Stimulated activated CD4-positive, alpha-beta T cell treated with anti-CD3 and anti-CD28 coated beads, Interleukin-2, amount 100 ng/mL, for 48 hours (primary cell): Measurements from ENCODE around the gene HRNR.
"Not testable (repeated sequence)": the region's sequence is repeated elsewhere in the genome, so short reads cannot be mapped to it uniquely, and the experiment has no call there.

ENCODE experiments used
- DNase-seq, 2 donors: peaks; one replicate each; pipeline ENCODE4 v3.0.0-alpha.2; 2020

Gene HRNR

GRCh38 chr1:152224093-152224492 lies at the start of gene HRNR:
TSS of gene HRNR (minus strand) at chr1:152224193. CDS start at chr1:152223253, 940 bp downstream.
- DNase-seq = no peak

GRCh38 chr1:152256394-152256793 lies 32.4 kb upstream of the HRNR start:
- not testable (repeated sequence) for DNase-seq

DNA sequence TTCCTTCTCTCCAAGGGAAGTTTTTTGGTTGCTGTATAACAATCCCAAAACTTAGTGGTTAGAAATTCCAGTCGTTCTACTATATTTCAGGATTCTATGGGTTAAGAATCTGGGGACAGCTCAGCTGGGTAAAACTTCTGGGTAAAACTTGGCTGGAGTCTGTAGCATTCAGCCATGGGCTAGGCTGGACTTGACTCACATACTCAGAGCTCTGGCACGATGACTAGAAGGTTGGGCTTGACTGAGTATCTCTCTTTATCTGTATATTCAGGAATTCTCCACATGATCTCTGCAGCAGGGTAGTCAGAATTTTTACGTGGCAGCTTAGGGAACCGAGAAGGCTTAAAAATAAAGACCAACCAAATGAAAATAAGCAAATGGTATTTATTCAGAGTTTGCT lies 28.2 kb upstream of the HRNR start:
- DNase-seq = no peak

DNA sequence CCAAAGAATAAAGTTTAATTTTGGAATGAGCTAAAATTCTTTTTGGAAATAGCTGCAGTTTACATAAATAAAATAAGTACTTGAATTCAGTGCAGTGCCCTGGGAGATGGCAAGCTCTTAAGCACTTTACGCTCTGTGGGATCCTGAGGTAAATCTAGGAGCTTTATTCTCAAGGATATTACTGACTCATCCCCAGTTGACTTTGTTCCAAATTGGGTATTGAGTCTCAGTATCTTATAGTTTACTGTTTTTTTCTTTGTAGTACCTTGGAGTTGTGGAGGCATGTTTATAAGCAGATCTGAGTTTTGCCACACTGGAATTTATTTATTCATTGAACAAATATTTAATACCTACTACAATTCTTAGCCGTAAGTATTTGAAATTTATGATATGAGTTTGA lies 27.4 kb upstream of the HRNR start:
- no peak for DNase-seq

DNA sequence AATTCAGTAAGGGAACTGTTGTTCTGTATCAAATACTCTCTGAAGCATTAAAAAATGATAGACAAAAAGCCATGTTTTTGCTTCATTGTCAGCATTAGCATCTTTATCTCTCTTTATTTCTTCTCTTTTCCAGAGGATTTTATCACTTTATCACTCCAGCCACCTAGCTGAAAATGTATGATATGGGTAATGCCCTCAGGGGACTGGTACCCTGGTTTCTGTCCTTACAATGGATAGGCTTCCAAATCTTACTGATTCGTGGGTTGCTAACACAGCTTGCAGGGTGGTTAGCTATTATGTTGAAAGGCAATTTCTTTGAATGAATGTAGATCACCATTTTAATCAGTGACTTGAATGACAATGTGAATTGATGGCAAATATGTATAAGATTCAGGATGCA lies 23.3 kb upstream of the HRNR start:
- no peak for DNase-seq

DNA sequence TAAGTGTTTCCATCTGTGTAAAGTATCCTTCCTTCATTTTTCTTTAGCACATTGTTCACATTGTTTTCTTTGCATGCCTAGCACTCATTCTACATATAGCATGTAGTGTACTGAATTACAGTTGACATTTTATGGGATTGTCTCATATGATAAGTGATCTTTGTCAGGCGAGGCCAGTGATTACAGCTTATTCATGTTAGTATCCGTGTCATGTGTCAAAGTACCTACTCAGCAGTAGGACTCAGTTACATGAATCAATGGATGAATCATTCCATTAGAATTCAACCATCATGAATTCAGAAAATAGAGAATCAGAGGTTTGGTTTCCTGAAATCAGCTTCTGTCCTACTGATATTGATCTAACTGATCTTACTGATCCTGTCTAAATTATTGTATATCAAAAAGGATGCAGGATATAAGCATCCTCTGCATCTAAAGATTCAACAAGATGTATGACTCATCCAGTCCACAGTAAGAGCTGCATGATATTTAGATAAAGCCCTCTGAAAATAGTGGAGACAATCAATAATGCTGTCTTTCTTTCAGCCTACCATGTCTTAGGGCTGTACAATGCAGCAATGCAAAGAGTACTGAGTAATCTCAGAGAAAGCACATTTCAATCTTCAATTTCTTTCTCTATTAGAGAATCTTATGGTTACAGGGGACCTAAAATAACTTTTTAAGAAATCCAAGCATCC lies 20.7 kb upstream of the HRNR start:
- no peak for DNase-seq

GRCh38 chr1:152237093-152237492 lies 13.1 kb upstream of the HRNR start:
- no peak for DNase-seq

- no peak for DNase-seq
Measured at GRCh38 chr1:152228831-152229230, 4.8 kb upstream of the HRNR start.

DNA sequence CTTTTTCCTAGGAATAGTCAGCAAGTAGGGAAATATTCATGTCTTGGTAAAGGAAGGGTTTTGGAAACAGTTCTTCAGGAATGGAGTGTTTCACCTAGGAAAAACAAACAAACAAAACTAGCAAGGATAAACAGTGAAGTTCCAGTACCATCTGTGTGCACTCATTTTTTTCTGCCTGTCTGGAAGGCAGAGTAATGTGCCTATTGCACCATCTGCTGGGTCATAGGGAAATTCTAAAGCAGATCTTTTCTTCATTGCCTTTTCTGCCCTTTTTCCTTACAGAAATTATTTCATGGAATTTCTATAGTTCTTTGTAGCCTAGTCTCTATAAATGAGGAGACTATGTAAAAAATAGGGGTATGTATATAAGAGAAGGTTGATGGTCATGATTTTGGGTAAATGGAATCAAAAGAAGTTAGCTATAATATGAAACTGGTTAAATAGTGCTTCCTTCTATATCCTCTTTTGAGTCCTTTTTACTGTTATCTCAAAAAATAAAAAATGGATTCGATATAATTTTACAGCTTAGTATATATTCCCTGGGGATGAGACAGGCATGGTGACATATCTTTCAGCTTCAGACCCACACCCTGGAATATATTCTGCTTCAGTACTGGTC lies 3.4 kb upstream of the HRNR start:
- no peak for DNase-seq

GRCh38 chr1:152225678-152226077 lies 1.7 kb upstream of the HRNR start:
- DNase-seq = no peak

GRCh38 chr1:152220166-152221163 lies 3.5 kb downstream of the HRNR start:
- DNase-seq = no peak

DNA sequence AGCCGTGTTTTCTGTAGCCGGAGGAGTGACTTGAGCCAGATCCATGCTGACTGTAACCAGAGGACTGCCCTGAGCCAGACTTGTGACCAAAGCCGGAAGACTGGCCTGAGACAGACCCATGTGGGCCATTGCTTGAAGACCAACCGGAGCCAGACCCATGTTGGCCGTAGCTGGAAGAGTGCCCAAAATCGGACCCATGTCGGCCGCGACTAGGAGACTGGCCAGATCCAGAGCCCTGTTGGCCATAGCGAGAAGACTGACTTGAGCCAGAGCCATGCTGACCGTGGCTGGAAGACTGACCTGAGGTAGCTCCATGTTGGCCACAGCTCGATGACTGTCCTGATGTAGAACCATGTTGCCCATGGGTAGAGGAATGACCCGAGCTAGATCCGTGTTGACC lies 4.6 kb downstream of the HRNR start:
- DNase-seq = not testable (repeated sequence)

DNA sequence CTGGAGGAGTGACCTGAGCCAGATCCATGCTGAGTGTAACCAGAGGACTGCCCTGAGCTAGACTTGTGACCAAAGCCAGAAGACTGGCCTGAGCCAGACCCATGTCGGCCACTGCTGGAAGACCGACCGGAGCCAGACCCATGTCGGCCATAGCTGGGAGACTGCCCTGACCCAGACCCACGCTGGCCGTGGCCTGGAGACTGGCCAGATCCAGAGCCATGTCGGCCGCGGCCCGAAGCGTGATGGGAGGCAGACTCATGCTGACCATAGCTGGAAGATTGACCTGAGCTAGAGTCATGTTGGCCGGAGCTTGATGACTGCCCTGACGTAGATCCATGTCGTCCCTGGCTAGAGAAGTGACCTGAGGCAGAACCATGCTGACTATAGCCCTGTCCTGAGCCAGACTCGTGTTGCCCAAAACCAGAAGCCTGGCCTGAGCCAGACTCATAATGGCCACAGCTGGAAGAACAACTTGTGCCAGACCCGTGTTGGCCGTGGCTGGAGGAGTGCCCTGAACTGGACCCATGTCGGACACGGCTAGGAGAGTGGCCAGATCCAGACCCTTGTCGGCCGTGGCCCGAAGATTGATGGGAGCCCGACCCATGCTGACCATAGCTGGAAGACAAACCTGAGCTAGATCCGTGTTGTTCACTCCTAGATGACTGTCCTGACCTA lies 5.1 kb downstream of the HRNR start:
- DNase-seq = no peak

DNA sequence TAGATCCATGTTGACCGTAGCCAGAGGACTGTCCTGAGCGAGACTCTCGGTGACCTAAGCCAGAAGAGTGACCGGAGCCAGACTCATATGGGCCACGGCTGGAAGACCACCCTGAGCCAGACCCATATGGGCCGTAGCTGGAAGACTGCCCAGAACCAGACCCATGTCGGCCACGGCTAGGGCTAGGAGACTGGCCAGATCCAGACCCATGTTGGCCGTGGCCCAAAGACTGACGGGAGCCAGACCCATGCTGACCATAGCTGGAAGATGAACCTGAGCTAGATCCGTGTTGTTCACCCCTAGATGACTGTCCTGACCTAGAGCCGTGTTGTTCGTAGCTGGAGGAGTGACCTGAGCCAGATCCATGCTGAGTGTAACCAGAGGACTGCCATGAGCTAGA lies 8.4 kb downstream of the HRNR start:
- not testable (repeated sequence) for DNase-seq

- DNase-seq = not testable (repeated sequence)
Measured at GRCh38 chr1:152214911-152215310, 9.1 kb downstream of the HRNR start.

GRCh38 chr1:152198982-152199381 lies 25.0 kb downstream of the HRNR start:
- no peak for DNase-seq

DNA sequence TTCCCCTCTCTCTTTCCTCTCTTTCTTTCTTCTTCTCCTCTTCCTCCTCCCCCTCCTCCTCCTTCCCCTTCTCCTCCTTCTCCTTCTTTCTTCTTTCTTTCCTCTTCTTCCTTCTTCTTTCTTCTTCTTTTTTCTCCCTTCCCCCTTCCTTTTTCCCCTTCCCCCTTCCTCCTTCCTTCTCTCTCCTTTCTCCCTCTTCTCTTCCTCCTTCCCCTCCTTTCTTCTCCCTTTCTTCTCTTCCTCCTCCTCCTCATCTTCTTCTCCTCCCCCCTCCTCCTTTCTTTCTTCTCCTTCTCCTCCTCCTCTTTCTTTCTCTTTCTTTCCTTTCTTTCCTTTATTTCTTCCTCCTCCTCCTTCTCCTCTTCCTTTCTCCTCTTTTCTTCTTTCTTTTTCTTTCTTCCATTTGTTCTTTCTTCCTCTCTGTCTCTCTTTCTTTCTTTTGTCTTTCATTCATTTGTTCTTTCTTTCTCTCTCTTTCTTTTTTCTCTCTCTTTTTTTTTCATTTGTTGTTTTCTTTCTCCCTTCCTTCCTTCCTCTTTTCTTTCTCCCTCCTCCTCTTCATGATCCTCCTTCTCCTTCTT lies 26.5 kb downstream of the HRNR start:
- DNase-seq = no peak

DNA sequence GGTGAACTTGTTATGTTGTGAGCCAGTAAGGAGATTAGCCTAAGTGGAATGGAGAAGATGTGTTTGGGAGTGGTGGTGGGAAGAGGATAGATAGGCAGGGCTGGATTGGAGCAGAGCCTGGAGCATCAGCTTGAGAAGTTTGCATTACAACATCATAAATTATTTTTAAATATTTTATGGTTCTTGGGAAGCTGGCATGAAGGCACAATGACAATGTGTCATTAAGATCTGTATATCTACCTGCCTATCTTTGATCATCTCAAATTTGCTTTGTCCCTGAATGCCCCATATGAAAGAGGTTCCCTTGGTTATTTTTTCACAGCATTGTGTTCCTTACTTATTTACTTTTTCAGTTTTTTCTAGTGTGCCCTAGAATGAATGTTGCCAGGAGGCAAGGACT lies 32.3 kb downstream of the HRNR start:
- DNase-seq = no peak

- DNase-seq = no peak
Measured at GRCh38 chr1:152191260-152191659, 32.7 kb downstream of the HRNR start.

DNA sequence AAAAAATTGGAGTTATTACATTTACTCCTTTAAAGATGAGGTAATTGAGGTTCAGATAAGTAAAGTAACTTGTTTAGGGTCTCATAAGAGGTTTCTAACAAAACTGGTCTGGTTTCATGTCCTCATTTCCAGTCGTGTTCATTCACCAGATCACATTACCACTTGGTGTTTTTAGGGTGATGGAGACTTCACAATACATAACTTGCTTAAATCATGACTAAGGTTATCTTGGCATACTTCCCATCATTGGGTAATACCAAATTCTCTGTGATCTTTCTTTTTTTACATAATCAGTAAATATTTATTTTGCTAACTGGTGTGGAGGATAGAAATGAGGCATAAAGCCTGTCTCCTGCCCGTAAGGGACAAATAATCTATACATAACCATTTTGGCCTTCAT lies 33.4 kb downstream of the HRNR start:
- DNase-seq = no peak

- peak; percentile 59 to 64 for DNase-seq
Measured at GRCh38 chr1:152189657-152190442, 34.1 kb downstream of the HRNR start.
